GM06990 (cell line): ENCODE data around the gene HMOX1.

Experiments
- DNase-seq: peaks from one replicate; pipeline ENCODE4 v3.0.0-alpha.2; 2011; ENCODE audit not compliant: insufficient read length; ENCODE audit errors: extremely low read depth
- H3K27me3 ChIP-seq: replicated peaks from 2 replicates; pipeline ENCODE4 v1.6.0; 2011; ENCODE audit warnings: low read length; ENCODE audit not compliant: control insufficient read depth, insufficient read depth
- H3K36me3 ChIP-seq: 2 replicates; pipeline ENCODE4 v1.5.1; 2011; ENCODE audit warnings: low read length; ENCODE audit not compliant: control insufficient read depth, insufficient read depth
- H3K4me3 ChIP-seq: replicated peaks from 2 replicates; pipeline ENCODE4 v1.5.1; 2011; ENCODE audit warnings: low read depth, mild to moderate bottlenecking, control low read depth, low read length
- TF ChIP-seq, protein P1 (sequence below): IDR thresholded peaks from 2 replicates; pipeline ENCODE4 v1.5.1; 2011; ENCODE audit warnings: low read length, control low read depth, mild to moderate bottlenecking, inconsistent platforms; ENCODE audit not compliant: insufficient read depth, poor library complexity, severe bottlenecking

Gene HMOX1

DNA sequence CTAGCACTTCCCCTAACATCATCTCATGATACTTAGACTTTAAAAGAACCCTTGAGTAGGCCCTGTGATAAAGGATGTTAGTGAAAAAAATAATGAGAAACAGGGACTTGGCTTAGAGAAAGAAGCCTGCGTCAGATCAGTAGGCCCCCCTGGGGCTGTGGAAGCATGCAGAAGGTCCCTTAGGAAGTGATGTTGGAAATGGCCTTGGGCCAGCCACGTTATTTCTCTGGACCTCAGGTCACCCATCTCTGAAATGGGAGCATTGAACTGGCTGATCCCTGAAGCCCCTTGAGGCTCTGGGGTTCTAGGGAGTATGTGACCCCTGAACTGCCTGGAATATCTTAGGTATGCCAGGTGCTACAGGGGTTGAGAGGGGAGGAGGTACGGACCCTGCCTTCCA is 59.2 kb downstream of the HMOX1 start:
- TF ChIP-seq, protein P1, sequence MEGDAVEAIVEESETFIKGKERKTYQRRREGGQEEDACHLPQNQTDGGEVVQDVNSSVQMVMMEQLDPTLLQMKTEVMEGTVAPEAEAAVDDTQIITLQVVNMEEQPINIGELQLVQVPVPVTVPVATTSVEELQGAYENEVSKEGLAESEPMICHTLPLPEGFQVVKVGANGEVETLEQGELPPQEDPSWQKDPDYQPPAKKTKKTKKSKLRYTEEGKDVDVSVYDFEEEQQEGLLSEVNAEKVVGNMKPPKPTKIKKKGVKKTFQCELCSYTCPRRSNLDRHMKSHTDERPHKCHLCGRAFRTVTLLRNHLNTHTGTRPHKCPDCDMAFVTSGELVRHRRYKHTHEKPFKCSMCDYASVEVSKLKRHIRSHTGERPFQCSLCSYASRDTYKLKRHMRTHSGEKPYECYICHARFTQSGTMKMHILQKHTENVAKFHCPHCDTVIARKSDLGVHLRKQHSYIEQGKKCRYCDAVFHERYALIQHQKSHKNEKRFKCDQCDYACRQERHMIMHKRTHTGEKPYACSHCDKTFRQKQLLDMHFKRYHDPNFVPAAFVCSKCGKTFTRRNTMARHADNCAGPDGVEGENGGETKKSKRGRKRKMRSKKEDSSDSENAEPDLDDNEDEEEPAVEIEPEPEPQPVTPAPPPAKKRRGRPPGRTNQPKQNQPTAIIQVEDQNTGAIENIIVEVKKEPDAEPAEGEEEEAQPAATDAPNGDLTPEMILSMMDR, result no peak
- H3K36me3 ChIP-seq, result peaks cover 3% of the 10 kb centered on the region
- H3K27me3 ChIP-seq, result no peaks in the 10 kb centered on the region
- DNase-seq, result no peak
- no peak overlapping the region for H3K4me3 ChIP-seq

DNA sequence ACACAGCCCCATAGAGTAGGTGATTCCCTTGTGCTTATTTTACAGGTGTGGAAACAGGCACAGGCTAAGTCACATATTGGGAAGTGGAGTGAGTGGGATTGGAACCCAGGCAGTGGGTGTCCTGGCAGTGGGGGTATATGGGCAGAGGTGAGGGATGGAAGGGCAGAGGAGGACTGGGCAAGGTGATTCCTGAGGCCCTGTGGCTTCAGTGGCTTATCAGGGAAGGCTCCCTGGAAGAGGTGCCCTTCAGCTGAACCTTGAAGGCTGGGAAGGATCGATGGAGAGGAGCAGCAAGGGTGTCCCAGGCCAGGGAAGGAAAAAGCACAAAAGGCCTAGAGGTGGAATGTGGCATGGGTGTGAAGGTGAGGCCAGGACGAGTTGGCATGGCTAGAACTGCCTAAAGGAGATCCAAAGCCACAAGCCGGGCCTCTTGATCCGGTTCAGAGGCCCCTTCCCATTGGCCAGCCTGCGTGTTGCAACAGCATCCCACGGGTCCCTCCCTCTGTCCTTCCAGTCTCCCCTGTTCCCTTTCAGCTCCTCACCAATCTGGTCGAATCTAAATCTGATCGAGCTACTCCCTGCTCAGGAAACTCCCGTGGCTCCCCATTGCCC is 60.7 kb downstream of the HMOX1 start:
- peaks cover 2% of the 10 kb centered on the region for H3K36me3 ChIP-seq
- no peaks in the 10 kb centered on the region for H3K27me3 ChIP-seq
- TF ChIP-seq, protein P1, result no peak
- DNase-seq, result no peak
- H3K4me3 ChIP-seq, result no peak overlapping the region

DNA sequence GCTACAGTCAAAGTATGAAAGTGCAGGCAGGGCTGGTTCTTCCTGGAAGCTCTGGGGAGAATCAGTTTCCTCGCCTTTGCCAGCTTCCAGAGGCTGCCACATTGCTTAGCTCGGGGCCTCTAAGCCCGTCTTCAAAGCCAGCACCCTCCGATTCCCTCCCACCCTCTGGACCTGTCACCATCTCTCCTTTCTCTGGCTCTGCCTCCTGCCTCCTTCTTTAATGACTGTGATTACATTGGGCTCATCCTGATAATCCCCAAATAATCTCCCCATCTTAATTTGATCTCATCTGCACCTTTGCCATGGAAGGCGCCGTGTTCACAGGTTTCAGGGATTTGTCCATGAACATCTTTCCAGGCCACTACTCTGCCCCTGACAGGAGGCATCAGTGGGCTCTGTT is 61.6 kb downstream of the HMOX1 start:
- Histone ChIP-seq H3K4me3 (no peak overlapping the region), H3K27me3 (no peaks in the 10 kb centered on the region), H3K36me3 (peaks cover 2% of the 10 kb centered on the region)
- no peak for DNase-seq
- TF ChIP-seq, protein P1, result no peak

DNA sequence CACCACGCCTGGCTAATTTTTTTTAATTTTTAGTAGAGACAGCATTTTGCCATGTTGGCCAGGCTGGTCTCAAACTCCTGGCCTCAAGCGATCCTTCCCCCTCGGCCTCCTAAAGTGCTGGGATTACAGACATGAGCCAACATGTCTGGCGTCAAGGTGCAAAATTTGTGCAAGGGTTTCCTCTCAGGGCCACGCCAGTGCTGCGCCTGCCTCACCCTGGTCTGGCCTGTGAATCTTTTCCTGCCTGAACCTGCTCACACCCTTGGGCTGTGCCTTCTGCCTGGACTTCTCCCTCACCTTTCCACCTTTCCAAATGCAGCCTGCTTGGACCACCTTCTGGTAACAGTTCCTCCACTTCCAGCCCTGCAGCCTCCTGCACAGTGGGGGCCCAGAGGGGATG is 62.4 kb downstream of the HMOX1 start:
- H3K36me3 ChIP-seq, result no peaks in the 10 kb centered on the region
- DNase-seq, result no peak
- no peak overlapping the region for H3K4me3 ChIP-seq
- no peaks in the 10 kb centered on the region for H3K27me3 ChIP-seq
- TF ChIP-seq, protein P1, result no peak
